Hepatic stellate cell (primary cell): ENCODE measurements around the gene CTDSP2.
A peak's percentile ranks its signal among the peaks of the same experiment; 100 is the strongest.

Experiments used
- DNase-seq: peaks from one replicate; pipeline ENCODE4 v3.0.0; 2011; ENCODE audit warnings: low spot score

CTDSP2 gene

GRCh38 chr12:57816001-57816854 lies 30.3 kb downstream of the CTDSP2 start:
- no peak for DNase-seq

GRCh38 chr12:57815177-57816000 lies 31.1 kb downstream of the CTDSP2 start:
- DNase-seq: no peak

GRCh38 chr12:57813971-57814772 lies 32.4 kb downstream of the CTDSP2 start:
- no peak for DNase-seq

- no peak for DNase-seq
Measured at GRCh38 chr12:57813111-57813970, 33.2 kb downstream of the CTDSP2 start.

- no peak for DNase-seq
Measured at GRCh38 chr12:57811028-57811755, 35.3 kb downstream of the CTDSP2 start.

- DNase-seq: no peak
Measured at GRCh38 chr12:57810450-57810849, 36.1 kb downstream of the CTDSP2 start.

GRCh38 chr12:57809425-57809824 lies 37.1 kb downstream of the CTDSP2 start:
- no peak for DNase-seq

GRCh38 chr12:57808351-57808750 lies 38.2 kb downstream of the CTDSP2 start:
- no peak for DNase-seq

- DNase-seq: no peak
Measured at GRCh38 chr12:57807285-57807684, 39.2 kb downstream of the CTDSP2 start.

- DNase-seq: no peak
Measured at GRCh38 chr12:57806677-57807076, 39.9 kb downstream of the CTDSP2 start.

GRCh38 chr12:57803319-57803893 lies 43.1 kb downstream of the CTDSP2 start:
- peak; percentile 67 for DNase-seq

GRCh38 chr12:57802607-57803006 lies 43.9 kb downstream of the CTDSP2 start:
- no peak for DNase-seq

- no peak for DNase-seq
Measured at GRCh38 chr12:57800965-57801364, 45.6 kb downstream of the CTDSP2 start.

- DNase-seq: no peak
Measured at GRCh38 chr12:57797933-57798332, 48.6 kb downstream of the CTDSP2 start.

- no peak for DNase-seq
Measured at GRCh38 chr12:57796996-57797395, 49.5 kb downstream of the CTDSP2 start.

GRCh38 chr12:57795354-57795753 lies 51.2 kb downstream of the CTDSP2 start:
- DNase-seq: no peak

- peak; percentile 71 for DNase-seq
Measured at GRCh38 chr12:57793920-57794319, 52.6 kb downstream of the CTDSP2 start.

GRCh38 chr12:57783861-57784260 lies 62.7 kb downstream of the CTDSP2 start:
- DNase-seq: no peak

GRCh38 chr12:57783466-57783801 lies 63.1 kb downstream of the CTDSP2 start:
- no peak for DNase-seq
